ENCODE results near the gene PHF21B. TPM values are rescaled to one million over a fixed set of nuclear protein-coding genes. Genes with fewer than 3 reads are reported as not detected.
A peak's percentile ranks its signal among the peaks of the same experiment; 100 is the strongest.

Gene PHF21B
- total RNA-seq, 1 experiment from 2014 or later: not detected

- Histone ChIP-seq H3K4me3 (no peak overlapping the region), H3K27me3 (peaks cover 37% of the 10 kb centered on the region), H3K36me3 (no peaks in the 10 kb centered on the region), H3K9me3 (no peaks in the 10 kb centered on the region)
- DNase-seq: no peak
These were observed 19.7 kb upstream of the PHF21B start for GRCh38 chr22:45029501-45029900.

GRCh38 chr22:45026511-45026910 is 16.7 kb upstream of the PHF21B start:
- Histone ChIP-seq H3K36me3 (no peaks in the 10 kb centered on the region), H3K27me3 (peaks cover 37% of the 10 kb centered on the region), H3K9me3 (no peaks in the 10 kb centered on the region), H3K4me3 (no peak overlapping the region)
- DNase-seq: no peak

GRCh38 chr22:45023431-45023830 is 13.6 kb upstream of the PHF21B start:
- Histone ChIP-seq H3K27me3 (peaks cover 22% of the 10 kb centered on the region), H3K36me3 (no peaks in the 10 kb centered on the region), H3K9me3 (no peaks in the 10 kb centered on the region), H3K4me3 (no peak overlapping the region)
- no peak for DNase-seq

GRCh38 chr22:45019861-45020655 is 10.3 kb upstream of the PHF21B start:
- DNase-seq: no peak
- Histone ChIP-seq H3K27me3 (peaks cover 29% of the 10 kb centered on the region), H3K9me3 (no peaks in the 10 kb centered on the region), H3K36me3 (no peaks in the 10 kb centered on the region), H3K4me3 (no peak overlapping the region)

GRCh38 chr22:45014654-45015053 is 4.8 kb upstream of the PHF21B start:
- H3K27me3 ChIP-seq: peaks cover 27% of the 10 kb centered on the region
- no peak for DNase-seq
- H3K4me3 ChIP-seq: no peak overlapping the region
- H3K9me3 ChIP-seq: no peaks in the 10 kb centered on the region
- H3K36me3 ChIP-seq: no peaks in the 10 kb centered on the region

GRCh38 chr22:45013138-45013537 is 3.3 kb upstream of the PHF21B start:
- DNase-seq: no peak
- Histone ChIP-seq H3K4me3 (no peak overlapping the region), H3K27me3 (peaks cover 39% of the 10 kb centered on the region), H3K36me3 (no peaks in the 10 kb centered on the region), H3K9me3 (no peaks in the 10 kb centered on the region)

GRCh38 chr22:45010532-45010900 is 711 bp upstream of the PHF21B start:
- peaks cover 53% of the 10 kb centered on the region for H3K27me3 ChIP-seq
- no peaks in the 10 kb centered on the region for H3K9me3 ChIP-seq
- H3K4me3 ChIP-seq: peak overlapping the region; percentile 44
- no peak for DNase-seq
- H3K36me3 ChIP-seq: no peaks in the 10 kb centered on the region

- Histone ChIP-seq H3K36me3 (no peaks in the 10 kb centered on the region), H3K4me3 (no peak overlapping the region), H3K9me3 (no peaks in the 10 kb centered on the region), H3K27me3 (peaks cover 56% of the 10 kb centered on the region)
- DNase-seq: no peak
These were observed 827 bp downstream of the PHF21B start for GRCh38 chr22:45008751-45009605.

- Histone ChIP-seq H3K4me3 (peak overlapping the region; percentile 30), H3K27me3 (peaks cover 56% of the 10 kb centered on the region)
- DNase-seq: peak; percentile 20
These were observed 1.6 kb downstream of the PHF21B start for GRCh38 chr22:45008186-45008681.

GRCh38 chr22:45007391-45008185 is 2.2 kb downstream of the PHF21B start:
- DNase-seq: peak; percentile 35
- Histone ChIP-seq H3K4me3 (peak overlapping the region; percentile 30), H3K9me3 (no peaks in the 10 kb centered on the region), H3K36me3 (no peaks in the 10 kb centered on the region), H3K27me3 (peaks cover 56% of the 10 kb centered on the region)

More at GRCh38 chr22:45008186-45008681, 1.6 kb downstream of the PHF21B start:
- Histone ChIP-seq H3K9me3 (no peaks in the 10 kb centered on the region), H3K36me3 (no peaks in the 10 kb centered on the region)

- no peak for DNase-seq
- Histone ChIP-seq H3K4me3 (no peak overlapping the region), H3K36me3 (no peaks in the 10 kb centered on the region), H3K27me3 (peaks cover 50% of the 10 kb centered on the region), H3K9me3 (no peaks in the 10 kb centered on the region)
These were observed 2.8 kb downstream of the PHF21B start for GRCh38 chr22:45006964-45007390.

- DNase-seq: no peak
- no peaks in the 10 kb centered on the region for H3K9me3 ChIP-seq
- no peaks in the 10 kb centered on the region for H3K36me3 ChIP-seq
- peaks cover 48% of the 10 kb centered on the region for H3K27me3 ChIP-seq
- H3K4me3 ChIP-seq: no peak overlapping the region
These were observed 3.5 kb downstream of the PHF21B start for GRCh38 chr22:45006111-45006963.

GRCh38 chr22:45001653-45002052 is 8.2 kb downstream of the PHF21B start:
- Histone ChIP-seq H3K27me3 (peaks cover 24% of the 10 kb centered on the region), H3K4me3 (no peak overlapping the region), H3K9me3 (no peaks in the 10 kb centered on the region), H3K36me3 (no peaks in the 10 kb centered on the region)
- no peak for DNase-seq

- no peaks in the 10 kb centered on the region for H3K36me3 ChIP-seq
- no peak for DNase-seq
- H3K9me3 ChIP-seq: no peaks in the 10 kb centered on the region
- peaks cover 18% of the 10 kb centered on the region for H3K27me3 ChIP-seq
- no peak overlapping the region for H3K4me3 ChIP-seq
These were observed 9.5 kb downstream of the PHF21B start for GRCh38 chr22:45000330-45000729.

- Histone ChIP-seq H3K4me3 (no peak overlapping the region), H3K27me3 (peaks cover 23% of the 10 kb centered on the region), H3K9me3 (no peaks in the 10 kb centered on the region), H3K36me3 (no peaks in the 10 kb centered on the region)
- no peak for DNase-seq
These were observed 10.1 kb downstream of the PHF21B start for GRCh38 chr22:44999687-45000086.

- Histone ChIP-seq H3K4me3 (no peak overlapping the region), H3K9me3 (no peaks in the 10 kb centered on the region), H3K27me3 (peaks cover 25% of the 10 kb centered on the region), H3K36me3 (no peaks in the 10 kb centered on the region)
- no peak for DNase-seq
These were observed 10.6 kb downstream of the PHF21B start for GRCh38 chr22:44999231-44999630.

Measured in MG63 (cell line).